Body of pancreas (tissue), 4 donors: ENCODE measurements around the gene COL4A5.

Experiments
- CTCF ChIP-seq, 7 experiments: fragments of 450-650 bp in 4 of 7; fragments of 200-600 bp in 3 of 7; sonication (generic) in 3 of 7; IDR thresholded peaks; one replicate each; pipeline ENCODE4 v1.5.1; 2016 to 2019; ENCODE audit warnings: antibody characterized with exemption in 7 of 7
- POLR2A ChIP-seq, 3 donors: fragments of 450-650 bp; IDR thresholded peaks; one replicate each; pipeline ENCODE4 v1.6.1; 2016; ENCODE audit warnings: antibody characterized with exemption in 3 of 3, mild to moderate bottlenecking in 2 of 3

GRCh38 chrX:108732630-108733321, 293.1 kb downstream of the COL4A5 start:
- no peak for TF ChIP-seq CTCF (IDR thresholded peaks at IDR 0.05)
- no peak for TF ChIP-seq POLR2A (IDR thresholded peaks at IDR 0.05)
